Activated CD8-positive, alpha-beta T cell treated with anti-CD3 and anti-CD28 coated beads for 36 hours (primary cell): Measurements from ENCODE around the gene PPAT. TPM values are rescaled to one million over a fixed set of nuclear protein-coding genes. Genes with fewer than 3 reads are reported as not detected.
A peak's percentile ranks its signal among the peaks of the same experiment; 100 is the strongest.

Experiments
- ATAC-seq: fragments of 200-7000 bp; cut with Tn5 transposase; one replicate; pipeline ENCODE4 v1.10.0; 2021; ENCODE audit warnings: mild to moderate bottlenecking, moderate library complexity
- CTCF ChIA-PET: fragments of 350-600 bp; sonication (Branson Sonifier 250); formaldehyde crosslinking; loops from one replicate; lab custom pipeline; 2021; ENCODE audit warnings: antibody characterized with exemption; lab: Charles Lee
- POLR2A ChIA-PET: fragments of 350-600 bp; sonication (Branson Sonifier 250); formaldehyde crosslinking; loops from one replicate; lab custom pipeline; 2021; ENCODE audit warnings: antibody characterized with exemption; lab: Charles Lee
- DNase-seq: peaks from one replicate; pipeline ENCODE4 v3.0.0-alpha.2; 2020
- H3K27ac Mint-ChIP-seq: one replicate; pipeline ENCODE4 v1.8.0; 2021; ENCODE audit warnings: mild to moderate bottlenecking, mixed read lengths
- H3K27me3 Mint-ChIP-seq: one replicate; pipeline ENCODE4 v1.8.0; 2021; ENCODE audit warnings: mixed read lengths
- H3K36me3 Mint-ChIP-seq: one replicate; pipeline ENCODE4 v1.8.0; 2021; ENCODE audit warnings: low read depth, mixed read lengths
- H3K4me1 Mint-ChIP-seq: one replicate; pipeline ENCODE4 v1.8.0; 2021; ENCODE audit warnings: low read depth, mixed read lengths
- H3K4me3 Mint-ChIP-seq: one replicate; pipeline ENCODE4 v1.8.0; 2021; ENCODE audit warnings: mild to moderate bottlenecking, moderate library complexity, mixed read lengths
- H3K9me3 Mint-ChIP-seq: one replicate; pipeline ENCODE4 v1.8.0; 2021; ENCODE audit warnings: mixed read lengths
- CTCF ChIP-seq: fragments of 200-600 bp; IDR thresholded peaks from one replicate; pipeline ENCODE4 v1.8.0; 2022; ENCODE audit warnings: antibody characterized with exemption, mild to moderate bottlenecking
- intact Hi-C: fragments of 100-400 bp; cut with micrococcal nuclease; formaldehyde crosslinking; loops from one replicate; pipeline ENCODE4 v1.10.0; 2022
- total RNA-seq, 2 experiments: library from RNA; stranded (reverse); gene quantifications; one replicate each; pipeline ENCODE4 v1.2.3, GENCODE V29; 2021

PPAT gene
- total RNA-seq = 10 to 100 TPM; 44.1 to 46.9 TPM

GRCh38 chr4:56435140-56435926, at the start of gene PPAT:
Gene PPAT (minus strand): TSS chr4:56435615. CDS start chr4:56435477, 138 bp downstream.
- peak; percentile 86 for ATAC-seq
- Mint-ChIP-seq H3K4me1 (peaks cover 47% of the 10 kb centered on the region), H3K9me3 (no peaks in the 10 kb centered on the region), H3K27me3 (no peaks in the 10 kb centered on the region), H3K27ac (peak within 1 kb of the TSS; percentile 95), H3K36me3 (peaks cover 45% of the 10 kb centered on the region), H3K4me3 (peak within 1 kb of the TSS; percentile 89)
- intact Hi-C loops = loop anchor here (5.0 kb wide), 1 partner anchor 48 kb away; the partner anchor contains the start of gene AASDH
- POLR2A ChIA-PET = interaction anchor here (0.7 to 5.3 kb wide), 21 partner anchors 9 to 543 kb away, joined by 3 to 51 read pairs (median 6); partner anchors contain the start of genes AASDH, CEP135, NOA1 and POLR2B
- TF ChIP-seq CTCF = no peak
- CTCF ChIA-PET = interaction anchor here (1.3 to 5.6 kb wide), 5 partner anchors 12 to 487 kb away, joined by 3 to 40 read pairs (median 9); partner anchors contain the start of gene AASDH
- peak; percentile 98 for DNase-seq

- POLR2A ChIA-PET = interaction anchor here (0.6 to 1.1 kb wide), 3 partner anchors 41 to 45 kb away, joined by 3 read pairs; partner anchors contain the start of genes PAICS and PPAT
- Mint-ChIP-seq H3K4me1 (no peaks in the 10 kb centered on the region), H3K27ac (no peak overlapping the region), H3K27me3 (no peaks in the 10 kb centered on the region), H3K4me3 (no peak overlapping the region), H3K36me3 (peaks cover 43% of the 10 kb centered on the region), H3K9me3 (no peaks in the 10 kb centered on the region)
- DNase-seq (no peak), ATAC-seq (no peak)
- intact Hi-C loops = no loop called here
- TF ChIP-seq CTCF = no peak
- CTCF ChIA-PET = no interaction called here
Measured at GRCh38 chr4:56480691-56481090, 45.3 kb upstream of the PPAT start.

- no peaks in the 10 kb centered on the region for H3K27me3 Mint-ChIP-seq
- no peaks in the 10 kb centered on the region for H3K9me3 Mint-ChIP-seq
- peaks cover 52% of the 10 kb centered on the region for H3K36me3 Mint-ChIP-seq
- CTCF ChIA-PET = no interaction called here
- H3K27ac Mint-ChIP-seq = no peak overlapping the region
- no peak overlapping the region for H3K4me3 Mint-ChIP-seq
- no peak for ATAC-seq
- POLR2A ChIA-PET = no interaction called here
- TF ChIP-seq CTCF = no peak
- H3K4me1 Mint-ChIP-seq = no peaks in the 10 kb centered on the region
- DNase-seq = no peak
- intact Hi-C loops = no loop called here
Measured at GRCh38 chr4:56477192-56477702, 41.8 kb upstream of the PPAT start.

GRCh38 chr4:56475917-56476316, 40.5 kb upstream of the PPAT start:
- ATAC-seq (no peak), DNase-seq (no peak)
- ChIA-PET POLR2A (interaction anchor here (1.5 kb wide), 1 partner anchor 10 kb away, joined by 4 read pairs; no protein-coding TSS in a partner anchor), CTCF (no interaction called here)
- TF ChIP-seq CTCF = no peak
- Mint-ChIP-seq H3K4me1 (peaks cover 5% of the 10 kb centered on the region), H3K27ac (no peak overlapping the region), H3K9me3 (no peaks in the 10 kb centered on the region), H3K4me3 (no peak overlapping the region), H3K27me3 (no peaks in the 10 kb centered on the region), H3K36me3 (peaks cover 57% of the 10 kb centered on the region)
- intact Hi-C loops = no loop called here
